NCI-H2107 treated with DMSO at 0.1 percent for 48 hours (cell line): Measurements from ENCODE around the gene ZC3H7B.
"Not testable (repeated sequence)": the region's sequence is repeated elsewhere in the genome, so short reads cannot be mapped to it uniquely, and the experiment has no call there.

Experiments
- DNase-seq: peaks from one replicate; lab custom pipeline; 2025; ENCODE audit not compliant: unreplicated experiment; lab: John Stamatoyannopoulos, UW

Gene ZC3H7B, protein sequence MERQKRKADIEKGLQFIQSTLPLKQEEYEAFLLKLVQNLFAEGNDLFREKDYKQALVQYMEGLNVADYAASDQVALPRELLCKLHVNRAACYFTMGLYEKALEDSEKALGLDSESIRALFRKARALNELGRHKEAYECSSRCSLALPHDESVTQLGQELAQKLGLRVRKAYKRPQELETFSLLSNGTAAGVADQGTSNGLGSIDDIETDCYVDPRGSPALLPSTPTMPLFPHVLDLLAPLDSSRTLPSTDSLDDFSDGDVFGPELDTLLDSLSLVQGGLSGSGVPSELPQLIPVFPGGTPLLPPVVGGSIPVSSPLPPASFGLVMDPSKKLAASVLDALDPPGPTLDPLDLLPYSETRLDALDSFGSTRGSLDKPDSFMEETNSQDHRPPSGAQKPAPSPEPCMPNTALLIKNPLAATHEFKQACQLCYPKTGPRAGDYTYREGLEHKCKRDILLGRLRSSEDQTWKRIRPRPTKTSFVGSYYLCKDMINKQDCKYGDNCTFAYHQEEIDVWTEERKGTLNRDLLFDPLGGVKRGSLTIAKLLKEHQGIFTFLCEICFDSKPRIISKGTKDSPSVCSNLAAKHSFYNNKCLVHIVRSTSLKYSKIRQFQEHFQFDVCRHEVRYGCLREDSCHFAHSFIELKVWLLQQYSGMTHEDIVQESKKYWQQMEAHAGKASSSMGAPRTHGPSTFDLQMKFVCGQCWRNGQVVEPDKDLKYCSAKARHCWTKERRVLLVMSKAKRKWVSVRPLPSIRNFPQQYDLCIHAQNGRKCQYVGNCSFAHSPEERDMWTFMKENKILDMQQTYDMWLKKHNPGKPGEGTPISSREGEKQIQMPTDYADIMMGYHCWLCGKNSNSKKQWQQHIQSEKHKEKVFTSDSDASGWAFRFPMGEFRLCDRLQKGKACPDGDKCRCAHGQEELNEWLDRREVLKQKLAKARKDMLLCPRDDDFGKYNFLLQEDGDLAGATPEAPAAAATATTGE

DNA sequence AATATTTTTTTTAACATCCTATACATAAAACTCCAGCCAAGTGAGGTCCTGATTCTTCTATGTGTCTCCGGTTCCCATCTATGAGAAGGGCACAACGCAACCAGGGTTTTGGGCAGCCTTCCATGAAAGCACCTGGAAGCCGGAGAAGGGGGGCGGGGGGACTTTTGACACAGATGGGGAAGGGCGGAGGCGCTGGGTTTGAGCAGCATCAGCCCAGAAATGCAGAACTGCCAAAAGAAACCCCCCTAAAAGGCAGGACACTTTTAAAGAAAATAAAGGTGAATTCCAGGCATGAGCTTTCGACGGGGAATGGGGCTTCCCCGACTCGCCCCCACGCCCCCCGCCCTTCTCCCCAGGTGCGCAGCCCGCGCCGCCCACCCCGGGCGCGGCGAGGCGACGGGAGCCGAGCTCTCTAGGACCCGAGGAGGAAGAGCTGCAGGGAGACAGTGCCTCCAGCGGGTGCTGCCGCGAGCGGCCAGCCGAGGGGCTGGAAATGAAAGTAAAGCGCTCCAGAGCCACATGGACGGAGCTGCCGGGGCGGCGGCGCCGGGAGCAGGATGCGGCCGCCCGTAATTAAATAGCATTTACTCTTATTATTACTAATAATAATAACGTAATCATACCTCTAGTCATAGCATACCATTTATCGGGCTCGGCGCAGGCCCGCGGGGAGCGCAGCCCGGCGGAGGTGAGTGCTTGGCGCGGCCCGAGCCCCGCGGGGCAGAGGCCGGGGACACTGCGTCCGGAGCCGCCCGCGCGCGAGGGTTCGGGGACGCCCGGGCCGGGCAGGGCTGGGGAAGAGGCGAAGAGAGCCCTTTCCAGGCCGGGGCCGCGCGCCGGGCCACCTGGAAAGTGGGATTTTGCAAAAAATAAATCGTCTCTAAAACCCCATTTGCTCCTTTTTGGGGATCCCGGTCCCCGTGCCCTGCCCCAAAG, at the start of gene ZC3H7B:
ZC3H7B (plus strand) TSS at position 441 of the 936 bp plus-strand sequence. CDS start 19,136 bp downstream, outside the sequence.
- DNase-seq, result peak; percentile 65

DNA sequence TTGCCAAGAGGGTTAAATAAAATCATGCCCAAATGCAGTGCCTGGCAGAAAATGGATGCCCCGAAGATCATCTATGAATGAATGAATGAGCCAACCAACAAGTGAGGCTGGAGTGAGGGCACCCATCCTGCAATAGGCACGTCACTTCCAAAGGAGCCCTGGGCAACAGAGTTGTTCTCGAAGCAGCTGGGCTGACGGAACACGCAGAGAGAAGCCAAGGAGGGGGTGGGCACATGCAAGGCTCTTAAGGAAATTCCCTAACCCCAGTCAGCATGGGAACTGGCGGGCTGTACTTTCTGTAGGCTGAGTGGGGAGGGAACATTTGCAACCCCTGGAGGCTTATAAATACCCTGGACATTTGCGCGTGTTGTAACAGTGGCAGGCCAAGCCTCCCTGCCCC, 49.0 kb upstream of the ZC3H7B start:
- no peak for DNase-seq

DNA sequence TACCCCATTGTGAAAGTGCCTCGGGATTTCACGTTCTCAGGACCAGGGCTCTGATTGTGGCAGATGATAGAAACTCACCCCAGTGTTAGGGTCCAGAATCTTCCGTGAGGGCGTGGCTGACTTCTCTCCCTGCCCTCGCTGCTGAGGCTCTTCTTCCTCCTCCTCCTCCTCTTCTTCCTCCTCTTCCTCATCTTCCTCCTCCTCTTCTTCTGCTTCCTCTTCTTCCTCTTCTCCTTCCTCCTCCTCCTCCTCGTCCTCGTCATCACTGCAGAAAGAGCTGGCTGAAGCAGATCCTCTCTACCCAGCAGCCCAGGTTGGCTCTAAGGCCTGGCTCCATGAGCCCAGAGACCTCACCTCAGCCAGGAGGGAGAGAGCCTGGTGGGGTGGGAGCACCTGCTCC, 47.1 kb upstream of the ZC3H7B start:
- DNase-seq, result no peak

- DNase-seq, result no peak
These were observed 44.8 kb upstream of the ZC3H7B start for GRCh38 chr22:41256254-41257253.

- no peak for DNase-seq
These were observed 43.6 kb upstream of the ZC3H7B start for GRCh38 chr22:41257696-41258095.

DNA sequence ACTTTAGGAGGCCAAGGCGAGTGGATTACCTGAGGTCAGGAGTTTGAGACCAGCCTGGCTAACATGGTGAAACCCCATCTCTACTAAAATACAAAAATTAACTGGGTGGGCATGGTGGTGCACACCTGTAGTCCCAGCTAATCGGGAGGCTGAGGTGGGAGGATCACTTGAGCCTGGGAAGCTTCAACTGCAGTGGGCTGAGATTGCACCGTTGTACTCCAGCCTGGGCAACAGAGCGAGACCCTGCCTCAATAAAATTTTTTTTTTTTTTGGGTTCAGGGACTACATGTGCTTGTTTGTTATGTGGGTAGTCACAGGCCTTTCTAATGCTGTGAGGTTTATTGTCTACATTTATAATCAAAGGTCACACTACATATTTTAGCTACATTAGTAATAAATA, 41.6 kb upstream of the ZC3H7B start:
- DNase-seq, result not testable (repeated sequence)

DNA sequence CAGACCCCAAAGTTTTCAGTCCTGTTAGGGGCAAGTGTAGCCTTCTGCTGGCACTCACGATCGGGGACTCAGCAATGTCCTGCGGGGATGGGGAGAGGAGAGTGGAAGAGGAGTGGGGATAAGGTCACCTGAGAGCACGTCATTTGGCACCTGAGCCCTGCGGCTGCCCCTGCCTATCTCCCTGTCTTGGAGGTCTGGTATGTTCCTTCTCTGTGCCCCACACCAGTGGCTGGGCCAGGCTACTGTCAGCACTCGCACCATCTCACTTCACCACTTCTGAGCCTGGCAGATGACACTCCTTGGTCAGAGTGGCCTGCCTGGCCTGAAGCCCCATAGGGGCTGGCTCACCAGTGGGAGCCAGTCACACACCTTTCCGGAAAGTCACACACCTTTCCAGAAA, 40.5 kb upstream of the ZC3H7B start:
- DNase-seq, result no peak

GRCh38 chr22:41261541-41262249, 39.6 kb upstream of the ZC3H7B start:
- no peak for DNase-seq

- DNase-seq, result no peak
These were observed 39.0 kb upstream of the ZC3H7B start for GRCh38 chr22:41262250-41262765.

GRCh38 chr22:41263704-41264103, 37.6 kb upstream of the ZC3H7B start:
- no peak for DNase-seq

GRCh38 chr22:41264408-41264941, 36.9 kb upstream of the ZC3H7B start:
- no peak for DNase-seq

DNA sequence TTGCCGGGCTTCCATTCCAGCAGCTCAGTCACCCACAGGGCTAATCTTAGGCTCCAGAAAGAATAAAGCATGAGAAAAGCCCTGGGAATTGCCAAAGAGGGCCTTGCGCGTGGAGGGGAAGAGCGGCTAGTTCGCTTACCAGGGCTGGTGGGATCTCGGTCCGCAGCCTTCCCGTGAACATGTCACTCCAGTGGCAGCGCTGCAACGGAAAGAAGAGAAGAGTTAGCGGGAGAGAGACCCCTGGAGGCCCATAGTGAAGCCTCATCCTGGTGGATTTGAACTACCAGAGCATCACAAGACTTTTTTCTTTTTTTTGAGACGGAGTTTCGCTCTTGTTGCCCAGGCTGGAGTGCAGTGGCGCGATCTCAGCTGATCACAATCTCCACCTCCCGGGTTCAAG, 33.4 kb upstream of the ZC3H7B start:
- no peak for DNase-seq

DNA sequence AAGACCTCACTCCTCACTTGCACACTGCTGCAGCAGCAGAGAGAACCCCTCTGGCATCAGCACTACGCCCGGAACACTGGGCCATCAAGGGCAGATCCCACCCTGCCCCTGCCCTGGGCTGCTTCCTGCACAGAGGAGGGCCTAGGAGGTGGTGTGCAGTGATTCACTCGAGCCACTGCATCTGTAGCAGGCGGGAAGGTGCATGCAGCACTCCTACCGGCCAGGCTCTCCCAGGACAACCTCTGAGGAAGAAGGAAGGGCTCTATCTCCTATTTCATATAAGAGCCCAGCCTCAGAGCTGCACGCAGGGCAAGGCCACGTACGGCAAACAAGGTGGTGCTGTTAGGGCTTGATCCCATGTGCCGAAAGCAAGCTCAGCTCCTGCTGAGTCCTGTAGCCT, 29.5 kb upstream of the ZC3H7B start:
- no peak for DNase-seq

- DNase-seq, result no peak
These were observed 28.2 kb upstream of the ZC3H7B start for GRCh38 chr22:41273128-41273527.

DNA sequence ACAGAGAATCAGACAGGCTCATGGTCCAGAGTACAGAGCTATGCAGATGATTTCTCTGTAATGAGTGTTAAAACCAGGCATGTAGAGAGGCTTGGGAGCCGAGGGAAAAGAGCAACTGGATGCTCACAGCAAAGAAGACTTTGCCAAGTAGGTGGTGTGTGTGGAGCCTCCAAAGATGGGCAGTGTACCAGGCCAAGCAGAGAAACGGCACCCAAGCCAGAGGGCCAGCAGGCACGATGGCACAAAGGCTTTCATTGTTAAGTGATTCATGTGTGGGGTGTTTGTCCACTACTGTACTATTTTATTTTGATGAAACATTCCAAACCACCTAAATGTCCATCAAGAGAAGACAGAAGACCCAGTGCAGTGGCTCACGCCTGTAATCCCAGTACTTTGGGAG, 26.5 kb upstream of the ZC3H7B start:
- DNase-seq, result no peak

GRCh38 chr22:41280065-41280464, 21.3 kb upstream of the ZC3H7B start:
- DNase-seq, result peak; percentile 14

GRCh38 chr22:41280854-41281253, 20.5 kb upstream of the ZC3H7B start:
- DNase-seq, result no peak

DNA sequence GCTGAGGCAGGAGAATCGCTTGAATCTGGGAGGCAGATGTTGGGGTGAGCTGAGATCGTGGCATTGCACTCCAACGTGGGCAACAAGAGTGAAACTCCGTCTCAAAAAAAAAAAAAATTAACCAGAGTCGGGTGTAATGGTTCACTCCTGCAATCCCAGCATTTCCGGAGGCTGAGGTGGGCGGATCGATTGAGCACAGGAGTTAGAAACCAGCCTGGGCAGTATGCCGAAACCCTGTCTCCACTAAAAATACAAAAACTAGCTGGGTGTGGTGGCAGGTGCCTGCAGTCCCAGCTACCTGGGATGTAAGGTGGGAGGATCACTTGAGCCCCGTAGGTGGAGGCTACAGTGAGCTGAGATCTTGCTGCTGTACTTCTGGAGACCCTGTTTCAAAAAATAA, 16.9 kb upstream of the ZC3H7B start:
- DNase-seq, result no peak
